BE2C (cell line): ENCODE measurements around the gene NLGN1.

Source experiments
- DNase-seq: peaks from one replicate; pipeline ENCODE4 v3.0.0-alpha.2; 2020
- H3K27me3 ChIP-seq: fragments of 250-450 bp; sonication (Bioruptor Pico); 2 replicates; pipeline ENCODE4 v1.5.1; 2020; ENCODE audit warnings: mild to moderate bottlenecking
- H3K36me3 ChIP-seq: fragments of 250-450 bp; sonication (Bioruptor Pico); 2 replicates; pipeline ENCODE4 v1.5.1; 2020; ENCODE audit warnings: mild to moderate bottlenecking
- H3K4me1 ChIP-seq: fragments of 250-450 bp; sonication (Bioruptor Pico); 2 replicates; pipeline ENCODE4 v1.5.1; 2020
- H3K4me3 ChIP-seq: 2 replicates; pipeline ENCODE4 v1.5.1; 2011; ENCODE audit warnings: low read depth, low read length
- H3K9me3 ChIP-seq: fragments of 250-450 bp; sonication (Bioruptor Pico); 2 replicates; pipeline ENCODE4 v1.5.1; 2020
- TF ChIP-seq, protein P1 (sequence below): IDR thresholded peaks from 2 replicates; pipeline ENCODE4 v1.5.1; 2012; ENCODE audit warnings: mild to moderate bottlenecking, low read depth, low read length

Gene NLGN1

DNA sequence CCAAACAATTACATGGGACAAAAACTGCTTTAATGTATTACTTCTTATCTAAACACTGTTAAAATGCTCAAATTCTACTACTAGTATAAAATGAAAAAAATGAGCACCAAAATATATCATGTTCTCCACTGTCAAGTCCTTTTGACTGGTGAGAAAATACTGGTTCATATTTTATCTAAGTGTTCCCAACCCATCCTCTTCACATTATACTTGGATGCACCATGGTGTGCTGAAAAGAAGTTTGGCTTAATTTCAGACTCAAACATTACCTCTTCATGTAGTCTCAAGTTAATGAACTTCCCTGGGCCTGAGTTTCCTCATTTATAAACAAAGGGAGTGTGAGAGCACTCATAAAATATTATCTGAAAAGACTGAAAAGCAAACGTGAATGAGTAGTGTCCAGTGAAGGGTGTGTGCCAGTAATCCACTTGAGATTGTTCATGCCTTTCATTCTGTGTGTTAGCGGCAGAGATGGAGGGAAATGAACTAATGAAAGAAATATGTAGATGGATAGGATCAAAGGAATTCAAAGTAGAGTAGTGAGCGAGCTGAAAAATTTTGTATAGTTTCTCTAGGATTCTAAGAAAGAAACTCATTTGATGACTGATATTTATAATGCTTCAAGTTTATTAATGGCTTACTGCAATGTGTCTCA, 263.2 kb downstream of the NLGN1 start:
- H3K36me3 ChIP-seq = no peaks in the 10 kb centered on the region
- no peak for DNase-seq
- no peaks in the 10 kb centered on the region for H3K27me3 ChIP-seq
- H3K9me3 ChIP-seq = no peaks in the 10 kb centered on the region
- TF ChIP-seq, protein P1, sequence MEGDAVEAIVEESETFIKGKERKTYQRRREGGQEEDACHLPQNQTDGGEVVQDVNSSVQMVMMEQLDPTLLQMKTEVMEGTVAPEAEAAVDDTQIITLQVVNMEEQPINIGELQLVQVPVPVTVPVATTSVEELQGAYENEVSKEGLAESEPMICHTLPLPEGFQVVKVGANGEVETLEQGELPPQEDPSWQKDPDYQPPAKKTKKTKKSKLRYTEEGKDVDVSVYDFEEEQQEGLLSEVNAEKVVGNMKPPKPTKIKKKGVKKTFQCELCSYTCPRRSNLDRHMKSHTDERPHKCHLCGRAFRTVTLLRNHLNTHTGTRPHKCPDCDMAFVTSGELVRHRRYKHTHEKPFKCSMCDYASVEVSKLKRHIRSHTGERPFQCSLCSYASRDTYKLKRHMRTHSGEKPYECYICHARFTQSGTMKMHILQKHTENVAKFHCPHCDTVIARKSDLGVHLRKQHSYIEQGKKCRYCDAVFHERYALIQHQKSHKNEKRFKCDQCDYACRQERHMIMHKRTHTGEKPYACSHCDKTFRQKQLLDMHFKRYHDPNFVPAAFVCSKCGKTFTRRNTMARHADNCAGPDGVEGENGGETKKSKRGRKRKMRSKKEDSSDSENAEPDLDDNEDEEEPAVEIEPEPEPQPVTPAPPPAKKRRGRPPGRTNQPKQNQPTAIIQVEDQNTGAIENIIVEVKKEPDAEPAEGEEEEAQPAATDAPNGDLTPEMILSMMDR = no peak
- no peak overlapping the region for H3K4me3 ChIP-seq
- no peaks in the 10 kb centered on the region for H3K4me1 ChIP-seq

DNA sequence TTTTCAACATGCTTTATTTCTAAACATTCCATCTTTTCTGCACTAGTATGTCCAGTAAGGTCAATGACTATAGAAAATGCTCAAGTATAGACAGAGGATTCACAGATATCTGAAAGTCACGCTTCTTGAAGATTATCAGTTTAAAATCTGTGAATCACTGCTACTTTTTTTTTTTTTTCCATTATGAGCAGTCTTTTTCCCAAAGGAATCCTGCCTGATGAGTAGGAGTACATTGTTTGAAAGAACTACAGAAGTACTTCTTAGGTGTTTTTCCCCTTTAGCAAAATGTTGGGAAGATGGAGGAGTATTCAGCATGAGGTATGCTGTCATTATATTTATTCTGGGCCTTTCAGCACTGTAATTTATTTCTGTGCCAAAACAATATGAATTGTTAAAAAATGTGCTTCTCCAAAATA, 266.2 kb downstream of the NLGN1 start:
- TF ChIP-seq, protein P1 = no peak
- DNase-seq = no peak
- H3K36me3 ChIP-seq = no peaks in the 10 kb centered on the region

DNA sequence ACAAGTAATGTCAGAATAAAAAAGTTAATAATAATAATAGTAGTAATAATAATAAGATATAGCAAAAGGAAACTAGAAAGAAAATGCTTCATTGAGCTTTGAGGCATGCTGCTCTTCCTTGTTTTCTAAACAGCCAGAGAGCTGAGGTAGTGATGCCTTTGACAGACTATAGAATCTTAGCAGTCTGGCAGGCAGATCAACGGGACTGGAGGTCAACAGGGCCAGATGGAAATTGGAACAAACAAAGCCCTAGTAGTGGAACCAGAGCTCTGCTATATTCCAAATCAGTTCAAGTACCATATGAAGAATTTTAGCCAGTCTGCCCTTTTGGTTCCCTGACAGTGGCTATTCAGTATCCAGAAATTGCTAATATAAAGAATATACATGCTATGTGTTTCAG, 278.6 kb downstream of the NLGN1 start:
- H3K27me3 ChIP-seq = no peaks in the 10 kb centered on the region
- H3K36me3 ChIP-seq = no peaks in the 10 kb centered on the region
- TF ChIP-seq, protein P1 = no peak
- H3K4me1 ChIP-seq = no peaks in the 10 kb centered on the region
- H3K4me3 ChIP-seq = no peak overlapping the region
- no peak for DNase-seq
- H3K9me3 ChIP-seq = no peaks in the 10 kb centered on the region

More for the DNA sequence above, 266.2 kb downstream of the NLGN1 start:
- H3K4me3 ChIP-seq = no peak overlapping the region
- no peaks in the 10 kb centered on the region for H3K27me3 ChIP-seq
- H3K4me1 ChIP-seq = no peaks in the 10 kb centered on the region
- no peaks in the 10 kb centered on the region for H3K9me3 ChIP-seq

DNA sequence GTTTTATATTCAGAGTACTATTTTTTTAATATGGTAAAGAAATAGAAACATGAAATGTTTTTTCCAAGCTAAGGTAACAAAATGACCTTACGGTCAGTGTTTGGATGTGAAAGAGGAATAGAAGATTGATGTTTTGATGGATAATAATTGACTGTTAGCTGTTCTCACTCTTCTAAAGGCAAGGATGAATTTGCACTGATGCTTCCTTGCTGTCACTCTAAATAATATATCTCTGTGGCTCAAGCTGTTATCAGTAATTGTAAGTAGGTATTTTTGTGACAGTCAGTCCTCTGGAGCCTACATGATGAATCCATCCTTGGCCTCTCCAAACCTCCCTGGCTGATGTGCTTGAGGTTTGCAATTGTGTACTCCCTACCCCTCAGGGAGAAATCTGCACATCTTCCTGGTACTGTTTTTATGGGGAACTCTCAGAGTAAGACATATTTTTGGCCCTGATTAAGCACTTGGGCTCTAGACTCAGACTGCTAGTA, 283.7 kb downstream of the NLGN1 start:
- DNase-seq = no peak
- H3K4me1 ChIP-seq = no peaks in the 10 kb centered on the region
- no peaks in the 10 kb centered on the region for H3K9me3 ChIP-seq

DNA sequence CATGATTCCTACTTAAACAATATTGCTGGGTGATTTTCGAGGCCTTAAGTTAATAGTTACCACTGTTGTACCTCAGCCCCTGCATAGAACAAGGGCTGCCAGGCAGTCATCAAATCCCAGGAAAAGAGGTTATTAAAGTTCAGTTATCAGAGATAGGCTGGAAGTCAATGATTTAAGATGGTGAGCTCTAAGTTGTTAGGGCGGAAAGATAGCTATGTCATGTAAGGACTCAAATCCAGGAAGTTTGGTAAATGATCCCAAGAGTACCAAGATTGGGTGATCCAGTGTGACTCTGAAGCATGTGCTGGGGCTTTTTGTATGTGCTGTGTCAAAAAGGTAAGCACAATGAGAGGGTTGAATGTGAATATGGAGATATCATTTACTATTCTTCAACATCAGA, 287.9 kb downstream of the NLGN1 start:
- no peaks in the 10 kb centered on the region for H3K27me3 ChIP-seq
- DNase-seq = no peak
- H3K9me3 ChIP-seq = no peaks in the 10 kb centered on the region
- H3K36me3 ChIP-seq = no peaks in the 10 kb centered on the region
- TF ChIP-seq, protein P1 = no peak
- no peak overlapping the region for H3K4me3 ChIP-seq
- H3K4me1 ChIP-seq = no peaks in the 10 kb centered on the region

More for the DNA sequence above, 283.7 kb downstream of the NLGN1 start:
- Histone ChIP-seq H3K36me3 (no peaks in the 10 kb centered on the region), H3K27me3 (no peaks in the 10 kb centered on the region), H3K4me3 (no peak overlapping the region)
- TF ChIP-seq, protein P1 = no peak

DNA sequence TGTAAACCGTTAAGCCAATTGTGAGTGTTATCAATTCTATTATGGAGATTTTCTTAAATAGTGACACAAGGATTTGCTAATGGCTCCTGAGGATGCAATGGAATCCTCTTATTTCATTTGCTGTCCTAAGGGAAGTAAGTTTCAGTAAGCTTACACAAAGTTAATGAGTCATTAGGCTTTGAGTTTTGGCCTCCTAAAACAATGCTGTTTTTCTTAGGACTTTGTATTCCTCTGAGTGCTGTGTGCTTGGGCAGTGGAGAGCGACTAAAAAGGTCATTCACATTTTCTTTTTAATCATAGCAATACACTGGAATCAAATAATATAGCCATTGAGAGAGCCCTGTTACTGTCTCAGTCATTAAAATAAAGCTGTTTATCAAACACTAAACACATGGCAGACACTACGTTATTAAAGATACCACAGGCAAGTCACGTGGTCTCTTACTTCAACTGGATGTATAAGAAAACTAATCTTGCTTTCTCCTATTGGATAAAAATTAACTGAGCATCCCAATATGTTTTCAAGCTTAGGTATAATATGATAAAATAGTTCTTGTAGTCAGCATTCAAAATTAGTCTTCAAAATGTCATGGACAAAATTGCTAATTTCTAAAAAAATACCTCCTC, 290.8 kb downstream of the NLGN1 start:
- no peaks in the 10 kb centered on the region for H3K36me3 ChIP-seq
- no peaks in the 10 kb centered on the region for H3K27me3 ChIP-seq
- DNase-seq = no peak
- no peak overlapping the region for H3K4me3 ChIP-seq
- H3K9me3 ChIP-seq = no peaks in the 10 kb centered on the region
- TF ChIP-seq, protein P1 = no peak
- no peaks in the 10 kb centered on the region for H3K4me1 ChIP-seq
